Ovary (tissue), 9 donors: ENCODE data around the gene THSD4. TPM values are rescaled to one million over a fixed set of nuclear protein-coding genes. Genes with fewer than 3 reads are reported as not detected.

Experiments used
- DNase-seq, 5 donors: peaks; one replicate each; pipeline ENCODE4 v3.0.0-alpha.2; 2019 to 2020
- H3K27ac ChIP-seq, 2 donors: fragments of 200-600 bp; one replicate each; pipeline versions ENCODE4 v1.5.1 to v1.8.0; 2019 to 2022
- H3K27me3 ChIP-seq: fragments of 200-600 bp; one replicate; pipeline ENCODE4 v1.8.0; 2022
- H3K36me3 ChIP-seq: fragments of 200-600 bp; sonication (generic); one replicate; pipeline ENCODE4 v1.5.1; 2019
- H3K4me1 ChIP-seq: one replicate; pipeline ENCODE4 v1.8.1; 2013; ENCODE audit warnings: mild to moderate bottlenecking, moderate library complexity; ENCODE audit not compliant: insufficient read depth
- H3K4me3 ChIP-seq: fragments of 200-600 bp; sonication (generic); one replicate; pipeline ENCODE4 v1.5.1; 2017
- H3K9me3 ChIP-seq, 2 donors: fragments of 200-600 bp in 1 of 2; sonication (generic) in 1 of 2; one replicate each; pipeline versions ENCODE4 v1.5.1 to v1.8.1; 2013 to 2019; ENCODE audit warnings: mild to moderate bottlenecking in 1 of 2, moderate library complexity in 1 of 2
- CTCF ChIP-seq, 3 donors: fragments of 450-650 bp in 2 of 3; fragments of 200-600 bp in 1 of 3; IDR thresholded peaks; one replicate each; pipeline versions ENCODE4 v1.5.1 to v1.8.0; 2016 to 2022; ENCODE audit warnings: antibody characterized with exemption in 3 of 3, mild to moderate bottlenecking in 1 of 3
- EP300 ChIP-seq: sonication (generic); formaldehyde crosslinking; IDR thresholded peaks from one replicate; pipeline ENCODE4 v1.6.1; 2017; ENCODE audit warnings: antibody characterized with exemption
- POLR2A ChIP-seq: fragments of 450-650 bp; IDR thresholded peaks from one replicate; pipeline ENCODE4 v1.6.1; 2017; ENCODE audit warnings: antibody characterized with exemption, mild to moderate bottlenecking, moderate library complexity
- WGBS, 3 donors: extraction: QIAGEN DNeasy Blood & Tissue Kit in 1 of 3; methylation state at CpG; one replicate each; pipeline versions ENCODE4 v1.1.5 to v1.1.7; 2013 to 2017; 5-methylcytosine and 5-hydroxymethylcytosine counted together
- intact Hi-C, 4 donors: fragments of 100-400 bp; cut with DNase I; formaldehyde crosslinking; loops; one replicate each; pipeline versions ENCODE4 v1.11.0 to v1.15.1; 2022 to 2023
- polyA plus RNA-seq, 2 donors: library from polyadenylated mRNA; stranded (reverse); fragments of 200-250 nt in 1 of 2; fragments of 350-450 nt in 1 of 2; fragmentation: Illumina TruSeq in 1 of 2; extraction: RNeasy Lipid Tissue Mini Kit (QIAGEN cat#74804) in 1 of 2; gene quantifications; one replicate each; pipeline ENCODE4 v1.2.3, GENCODE V29; 2013 to 2014
- total RNA-seq, 7 donors: library from RNA; depleted of rRNA in 2 of 7; stranded (reverse); fragments of >200 nt in 2 of 7; fragmentation: NEBNext Ultra II Directional in 3 of 7; extraction: Animal tissue kit (Norgen Biotek cat#: 25700) in 3 of 7; gene quantifications; one replicate each; pipeline versions ENCODE4 v1.1.0 to v1.2.4, GENCODE V29; 2016 to 2023
- donor health status: DM: no; HTN: no; CAD: no; lungs with moderate emphysema.
- donor health status: DM: no; HTN: no; CAD: no.
- donor health status: Bipolar disorder and iron deficiency.
- donor health status: DM: yes; HTN: yes; CAD: no.
- donor health status: DM: no; HTN: no; CAD: no.
- donor health status: DM: yes; HTN: yes; CAD: no.

Gene THSD4
- total and polyA plus RNA-seq, 9 donors = 3.2 to 53.4 (median 13.5) TPM

- Histone ChIP-seq H3K9me3 (no peaks in the 10 kb centered on the region), H3K27ac (no peak overlapping the region), H3K4me1 (peaks cover 2% of the 10 kb centered on the region), H3K4me3 (no peak overlapping the region), H3K27me3 (no peaks in the 10 kb centered on the region), H3K36me3 (no peaks in the 10 kb centered on the region)
- intact Hi-C loops = no loop called here
- DNase-seq = no peak
- TF ChIP-seq EP300 = no peak
- TF ChIP-seq CTCF (IDR thresholded peaks at IDR 0.05) = no peak
- no peak for TF ChIP-seq POLR2A
- 67 to 76% (median 70%) methylated on average over 10 of the region's 10 CpGs for WGBS, 3 donors
Observed at GRCh38 chr15:71239592-71240364, 124.5 kb downstream of the THSD4 start.

DNA sequence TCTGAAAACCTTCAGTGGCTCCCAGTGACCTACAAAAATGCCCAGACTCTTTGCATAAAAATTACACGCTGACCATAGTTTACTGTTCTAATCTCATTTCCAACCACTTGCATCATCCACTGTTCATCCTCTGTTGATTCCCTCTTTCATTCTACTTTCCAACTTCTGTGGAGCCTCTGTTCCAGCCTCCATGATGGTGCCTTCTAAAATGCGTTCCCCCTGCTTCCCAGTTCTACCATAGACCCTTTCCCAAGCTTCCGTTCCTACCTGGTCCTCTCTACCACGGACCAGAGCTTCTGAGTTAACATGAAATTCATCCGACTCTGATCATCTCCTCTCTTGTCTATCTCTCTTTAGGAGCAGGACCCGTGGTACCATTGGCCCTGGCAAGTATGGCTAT, 127.0 kb downstream of the THSD4 start:
- no peaks in the 10 kb centered on the region for H3K36me3 ChIP-seq
- H3K27me3 ChIP-seq = no peaks in the 10 kb centered on the region
- no peak overlapping the region for H3K27ac ChIP-seq
- no peak overlapping the region for H3K4me3 ChIP-seq
- DNase-seq = no peak
- H3K9me3 ChIP-seq = no peaks in the 10 kb centered on the region
- intact Hi-C loops = no loop called here
- TF ChIP-seq POLR2A = no peak
- no peak for TF ChIP-seq CTCF (IDR thresholded peaks at IDR 0.05)
- TF ChIP-seq EP300 = no peak
- 95 to 97% (median 96%) methylated on average over 6 of the region's 6 CpGs for WGBS, 3 donors
- H3K4me1 ChIP-seq = peaks cover 2% of the 10 kb centered on the region

GRCh38 chr15:71244250-71244649, 129.0 kb downstream of the THSD4 start:
- H3K27me3 ChIP-seq = no peaks in the 10 kb centered on the region
- WGBS, 3 donors = 97 to 99% (median 99%) methylated on average over 2 of the region's 2 CpGs
- intact Hi-C loops = no loop called here
- no peaks in the 10 kb centered on the region for H3K36me3 ChIP-seq
- H3K27ac ChIP-seq = no peak overlapping the region
- no peak overlapping the region for H3K4me3 ChIP-seq
- no peaks in the 10 kb centered on the region for H3K4me1 ChIP-seq
- no peaks in the 10 kb centered on the region for H3K9me3 ChIP-seq
- DNase-seq = no peak
- no peak for TF ChIP-seq POLR2A
- TF ChIP-seq EP300 = no peak
- TF ChIP-seq CTCF (IDR thresholded peaks at IDR 0.05) = no peak

DNA sequence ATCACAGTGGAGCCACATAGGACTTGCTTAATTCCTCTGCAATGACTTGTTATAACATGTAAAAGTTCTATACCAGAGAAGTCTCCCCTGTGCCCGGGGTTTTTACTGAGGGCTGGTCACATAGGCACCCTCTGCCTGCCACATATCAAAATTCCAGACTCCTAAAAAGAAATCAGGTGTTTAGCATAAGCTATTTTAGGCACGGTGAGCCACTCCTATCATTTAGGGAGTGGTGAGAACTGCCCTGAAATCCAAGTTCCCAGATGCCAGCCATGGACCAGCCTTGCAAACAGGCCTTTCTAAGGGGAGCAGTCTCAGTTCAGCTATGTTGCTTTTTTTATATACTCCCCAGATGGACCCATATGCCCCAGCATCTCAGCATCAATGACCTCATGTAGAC, 130.3 kb downstream of the THSD4 start:
- DNase-seq = no peak
- no peak overlapping the region for H3K27ac ChIP-seq
- no peaks in the 10 kb centered on the region for H3K27me3 ChIP-seq
- H3K36me3 ChIP-seq = no peaks in the 10 kb centered on the region
- 59 to 96% (median 88%) methylated on average over 2 of the region's 2 CpGs for WGBS, 3 donors
- TF ChIP-seq POLR2A (no peak), CTCF (IDR thresholded peaks at IDR 0.05) (no peak), EP300 (no peak)
- H3K9me3 ChIP-seq = no peaks in the 10 kb centered on the region
- no peaks in the 10 kb centered on the region for H3K4me1 ChIP-seq
- no peak overlapping the region for H3K4me3 ChIP-seq
- intact Hi-C loops = no loop called here
